ENCODE data around the gene PCDHGA4.

DNA sequence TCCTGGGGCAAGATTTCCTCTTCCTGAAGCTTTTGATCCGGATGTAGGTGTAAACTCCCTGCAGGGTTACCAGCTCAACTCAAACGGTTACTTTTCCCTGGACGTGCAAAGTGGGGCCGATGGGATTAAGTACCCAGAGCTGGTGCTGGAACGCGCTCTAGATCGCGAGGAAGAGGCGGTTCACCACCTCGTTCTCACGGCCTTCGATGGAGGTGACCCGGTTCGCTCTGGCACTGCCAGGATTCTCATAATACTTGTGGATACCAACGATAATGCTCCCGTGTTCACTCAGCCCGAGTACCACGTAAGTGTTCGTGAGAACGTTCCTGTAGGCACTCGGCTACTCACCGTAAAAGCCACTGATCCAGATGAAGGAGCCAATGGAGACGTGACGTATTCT is 820 bp downstream of the PCDHGA4 start:
- TF ChIP-seq TAF1 (IDR thresholded peaks at IDR 0.05; ENCODE audit: borderline replicate concordance, low read depth, low read length), result no peak
- no peak for TF ChIP-seq POLR2A (IDR thresholded peaks at IDR 0.05; ENCODE audit: low read depth, low read length)

All from GM12892 (cell line).